Measurements from ENCODE around the gene RIF1. TPM values are rescaled to one million over a fixed set of nuclear protein-coding genes. Genes with fewer than 3 reads are reported as not detected.
A peak's percentile ranks its signal among the peaks of the same experiment; 100 is the strongest.

The RIF1 gene
- total and polyA plus RNA-seq, 9 of the 15 experiments (the other 6 are each of a cell fraction or from before 2014, with no cell fraction given), result 11.0 to 109 (median 44.2) TPM

DNA sequence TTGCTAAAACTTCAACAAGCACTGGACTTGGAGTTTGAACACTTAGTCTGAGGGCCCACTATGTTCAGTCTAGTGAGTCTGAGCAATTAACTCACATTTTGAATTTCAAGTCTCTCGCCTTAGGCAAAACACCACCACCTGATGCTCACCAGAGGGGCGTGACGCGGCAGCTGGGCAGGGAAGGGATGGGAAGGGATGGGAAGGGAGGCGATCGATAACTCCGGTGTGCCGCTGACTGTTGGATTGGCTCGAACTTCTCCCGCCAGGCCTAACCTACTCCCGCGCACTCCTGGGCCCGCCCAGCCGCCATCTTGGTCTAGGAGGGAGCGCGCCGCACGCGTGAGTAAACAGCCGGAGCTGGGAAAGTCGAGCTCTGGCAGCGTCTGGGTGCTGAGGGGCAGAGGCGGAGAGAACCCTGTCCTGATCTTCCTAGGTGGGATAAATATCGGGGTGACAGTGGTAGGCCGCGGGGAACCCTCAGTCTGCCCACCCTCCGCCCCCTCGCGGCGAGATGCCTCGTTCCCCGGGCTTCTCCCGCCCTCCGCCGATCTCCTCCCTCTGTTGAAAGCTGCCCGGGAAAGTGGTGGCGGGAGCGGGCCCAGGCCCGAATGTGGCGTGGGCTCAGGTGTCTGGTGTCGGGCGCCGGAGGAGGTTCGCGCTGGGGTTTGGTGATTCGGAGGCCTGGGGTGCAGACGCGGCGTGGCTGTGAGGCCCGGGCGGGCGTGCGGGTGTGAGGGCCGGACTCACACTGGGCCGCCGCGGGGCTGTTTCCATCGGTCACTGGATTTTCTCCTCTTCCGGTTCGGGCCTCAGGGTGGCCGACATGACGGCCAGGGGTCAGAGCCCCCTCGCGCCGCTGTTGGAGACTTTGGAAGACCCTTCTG lies at the start of gene RIF1 (continued):
- TF ChIP-seq TSHZ1 (CRISPR knock-in tag; IDR thresholded peaks at IDR 0.05), result no peak
- no peak for TF ChIP-seq TSC22D4 (tag; IDR thresholded peaks at IDR 0.05)
- TF ChIP-seq CHD4 (IDR thresholded peaks at IDR 0.05; ENCODE audit: insufficient read depth, insufficient replicate concordance, low read depth, low read length, poor library complexity, severe bottlenecking), result no peak
- TF ChIP-seq, protein P1, sequence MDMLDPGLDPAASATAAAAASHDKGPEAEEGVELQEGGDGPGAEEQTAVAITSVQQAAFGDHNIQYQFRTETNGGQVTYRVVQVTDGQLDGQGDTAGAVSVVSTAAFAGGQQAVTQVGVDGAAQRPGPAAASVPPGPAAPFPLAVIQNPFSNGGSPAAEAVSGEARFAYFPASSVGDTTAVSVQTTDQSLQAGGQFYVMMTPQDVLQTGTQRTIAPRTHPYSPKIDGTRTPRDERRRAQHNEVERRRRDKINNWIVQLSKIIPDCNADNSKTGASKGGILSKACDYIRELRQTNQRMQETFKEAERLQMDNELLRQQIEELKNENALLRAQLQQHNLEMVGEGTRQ (CRISPR knock-in tag; IDR thresholded peaks at IDR 0.05), result peak; percentile 39
- no peak for TF ChIP-seq ZNF445 (CRISPR knock-in tag; IDR thresholded peaks at IDR 0.05; ENCODE audit: low read depth)
- TF ChIP-seq, protein P2, sequence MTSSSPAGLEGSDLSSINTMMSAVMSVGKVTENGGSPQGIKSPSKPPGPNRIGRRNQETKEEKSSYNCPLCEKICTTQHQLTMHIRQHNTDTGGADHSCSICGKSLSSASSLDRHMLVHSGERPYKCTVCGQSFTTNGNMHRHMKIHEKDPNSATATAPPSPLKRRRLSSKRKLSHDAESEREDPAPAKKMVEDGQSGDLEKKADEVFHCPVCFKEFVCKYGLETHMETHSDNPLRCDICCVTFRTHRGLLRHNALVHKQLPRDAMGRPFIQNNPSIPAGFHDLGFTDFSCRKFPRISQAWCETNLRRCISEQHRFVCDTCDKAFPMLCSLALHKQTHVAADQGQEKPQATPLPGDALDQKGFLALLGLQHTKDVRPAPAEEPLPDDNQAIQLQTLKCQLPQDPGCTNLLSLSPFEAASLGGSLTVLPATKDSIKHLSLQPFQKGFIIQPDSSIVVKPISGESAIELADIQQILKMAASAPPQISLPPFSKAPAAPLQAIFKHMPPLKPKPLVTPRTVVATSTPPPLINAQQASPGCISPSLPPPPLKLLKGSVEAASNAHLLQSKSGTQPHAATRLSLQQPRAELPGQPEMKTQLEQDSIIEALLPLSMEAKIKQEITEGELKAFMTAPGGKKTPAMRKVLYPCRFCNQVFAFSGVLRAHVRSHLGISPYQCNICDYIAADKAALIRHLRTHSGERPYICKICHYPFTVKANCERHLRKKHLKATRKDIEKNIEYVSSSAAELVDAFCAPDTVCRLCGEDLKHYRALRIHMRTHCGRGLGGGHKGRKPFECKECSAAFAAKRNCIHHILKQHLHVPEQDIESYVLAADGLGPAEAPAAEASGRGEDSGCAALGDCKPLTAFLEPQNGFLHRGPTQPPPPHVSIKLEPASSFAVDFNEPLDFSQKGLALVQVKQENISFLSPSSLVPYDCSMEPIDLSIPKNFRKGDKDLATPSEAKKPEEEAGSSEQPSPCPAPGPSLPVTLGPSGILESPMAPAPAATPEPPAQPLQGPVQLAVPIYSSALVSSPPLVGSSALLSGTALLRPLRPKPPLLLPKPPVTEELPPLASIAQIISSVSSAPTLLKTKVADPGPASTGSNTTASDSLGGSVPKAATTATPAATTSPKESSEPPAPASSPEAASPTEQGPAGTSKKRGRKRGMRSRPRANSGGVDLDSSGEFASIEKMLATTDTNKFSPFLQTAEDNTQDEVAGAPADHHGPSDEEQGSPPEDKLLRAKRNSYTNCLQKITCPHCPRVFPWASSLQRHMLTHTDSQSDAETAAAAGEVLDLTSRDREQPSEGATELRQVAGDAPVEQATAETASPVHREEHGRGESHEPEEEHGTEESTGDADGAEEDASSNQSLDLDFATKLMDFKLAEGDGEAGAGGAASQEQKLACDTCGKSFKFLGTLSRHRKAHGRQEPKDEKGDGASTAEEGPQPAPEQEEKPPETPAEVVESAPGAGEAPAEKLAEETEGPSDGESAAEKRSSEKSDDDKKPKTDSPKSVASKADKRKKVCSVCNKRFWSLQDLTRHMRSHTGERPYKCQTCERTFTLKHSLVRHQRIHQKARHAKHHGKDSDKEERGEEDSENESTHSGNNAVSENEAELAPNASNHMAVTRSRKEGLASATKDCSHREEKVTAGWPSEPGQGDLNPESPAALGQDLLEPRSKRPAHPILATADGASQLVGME (CRISPR knock-in tag; IDR thresholded peaks at IDR 0.05), result peak; percentile 92
- peak; percentile 73 for TF ChIP-seq C11orf30 (IDR thresholded peaks at IDR 0.05; ENCODE audit: low read depth)
- no peak for TF ChIP-seq RBM34 (IDR thresholded peaks at IDR 0.05; ENCODE audit: borderline replicate concordance, insufficient read depth, low read length)
- TF ChIP-seq, protein P3, sequence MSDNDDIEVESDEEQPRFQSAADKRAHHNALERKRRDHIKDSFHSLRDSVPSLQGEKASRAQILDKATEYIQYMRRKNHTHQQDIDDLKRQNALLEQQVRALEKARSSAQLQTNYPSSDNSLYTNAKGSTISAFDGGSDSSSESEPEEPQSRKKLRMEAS (CRISPR knock-in tag; IDR thresholded peaks at IDR 0.05), result peak; percentile 90
- TF ChIP-seq ZNF175 (CRISPR knock-in tag; IDR thresholded peaks at IDR 0.05; ENCODE audit: low read depth), result peak; percentile 64; the same call in 1 of the 2 replicates
- TF ChIP-seq TEAD1 (CRISPR knock-in tag; IDR thresholded peaks at IDR 0.05), result peak in 1 of 2 experiments; percentile 92; a peak in 3 of 4 replicates
- no peak for TF ChIP-seq SMAD2 (IDR thresholded peaks at IDR 0.05; ENCODE audit: low read depth, low read length)
- 0 out of 2 replicates have a peak, but pooled peaks have one; percentile 15 for TF ChIP-seq ZNF24 (IDR thresholded peaks at IDR 0.05)
- peak; percentile 93 for TF ChIP-seq SUPT5H (IDR thresholded peaks at IDR 0.05)
- TF ChIP-seq NCOR1 (IDR thresholded peaks at IDR 0.05), result peak; percentile 51; the same call in 1 of the 2 replicates
- TF ChIP-seq SMC3 (conservative IDR thresholded peaks at IDR 0.05; ENCODE audit: insufficient read depth, low read depth, low read length), result 0 out of 2 replicates have a peak, but pooled peaks have one; percentile 4

All from K562 (cell line).